Measurements from ENCODE around the gene HS6ST3.

Gene HS6ST3

GRCh38 chr13:96193728-96194310, 103.9 kb downstream of the HS6ST3 start:
- H3K27me3 ChIP-seq (ENCODE audit: control insufficient read depth in 2 of 2, insufficient read depth in 2 of 2, low read length in 2 of 2) = no peaks in the 10 kb centered on the region
- no peaks in the 10 kb centered on the region for H3K4me1 ChIP-seq (ENCODE audit: control insufficient read depth in 2 of 2, insufficient read depth in 2 of 2, low read length in 2 of 2)
- no peak overlapping the region for H3K9ac ChIP-seq (ENCODE audit: low read depth in 1 of 2, low read length in 2 of 2)

DNA sequence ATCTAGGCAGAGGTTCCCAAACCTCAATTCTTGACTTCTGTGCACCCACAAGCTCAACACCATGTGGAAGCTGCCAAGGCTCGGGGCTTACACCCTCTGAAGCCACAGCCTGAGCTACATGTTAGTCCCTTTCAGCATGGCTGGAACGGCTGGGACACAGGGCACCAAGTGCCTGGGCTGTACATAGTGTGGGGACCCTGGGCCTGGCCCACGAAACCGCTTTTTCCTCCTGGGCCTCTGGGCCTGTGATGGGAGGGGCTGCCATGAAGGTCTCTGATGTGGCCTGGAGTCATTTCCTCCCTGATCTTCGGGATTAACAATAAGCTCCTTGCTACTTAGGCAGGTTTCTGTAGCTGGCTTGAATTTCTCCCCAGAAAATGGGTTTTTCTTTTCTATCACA, 108.1 kb downstream of the HS6ST3 start:
- Histone ChIP-seq H3K27ac (ENCODE audit: low read depth in 2 of 2, low read length in 2 of 2) (no peak overlapping the region), H3K4me3 (ENCODE audit: low read length in 2 of 2) (no peak overlapping the region), H3K27me3 (ENCODE audit: control insufficient read depth in 2 of 2, insufficient read depth in 2 of 2, low read length in 2 of 2) (no peaks in the 10 kb centered on the region), H3K9me3 (ENCODE audit: control insufficient read depth in 2 of 2, low read length in 2 of 2) (no peaks in the 10 kb centered on the region), H3K9ac (ENCODE audit: low read depth in 1 of 2, low read length in 2 of 2) (no peak overlapping the region), H3K4me1 (ENCODE audit: control insufficient read depth in 2 of 2, insufficient read depth in 2 of 2, low read length in 2 of 2) (no peaks in the 10 kb centered on the region), H3K36me3 (ENCODE audit: control insufficient read depth in 2 of 2, insufficient read depth in 2 of 2, low read length in 2 of 2) (no peaks in the 10 kb centered on the region)

More at GRCh38 chr13:96193728-96194310, 103.9 kb downstream of the HS6ST3 start:
- Histone ChIP-seq H3K4me3 (ENCODE audit: low read length in 2 of 2) (no peak overlapping the region), H3K9me3 (ENCODE audit: control insufficient read depth in 2 of 2, low read length in 2 of 2) (no peaks in the 10 kb centered on the region), H3K36me3 (ENCODE audit: control insufficient read depth in 2 of 2, insufficient read depth in 2 of 2, low read length in 2 of 2) (no peaks in the 10 kb centered on the region), H3K27ac (ENCODE audit: low read depth in 2 of 2, low read length in 2 of 2) (no peak overlapping the region)

GRCh38 chr13:96199315-96199714, 109.4 kb downstream of the HS6ST3 start:
- H3K9ac ChIP-seq (ENCODE audit: low read depth in 1 of 2, low read length in 2 of 2) = no peak overlapping the region
- H3K27ac ChIP-seq (ENCODE audit: low read depth in 2 of 2, low read length in 2 of 2) = no peak overlapping the region
- H3K27me3 ChIP-seq (ENCODE audit: control insufficient read depth in 2 of 2, insufficient read depth in 2 of 2, low read length in 2 of 2) = no peaks in the 10 kb centered on the region
- no peaks in the 10 kb centered on the region for H3K36me3 ChIP-seq (ENCODE audit: control insufficient read depth in 2 of 2, insufficient read depth in 2 of 2, low read length in 2 of 2)
- no peak overlapping the region for H3K4me3 ChIP-seq (ENCODE audit: low read length in 2 of 2)
- H3K9me3 ChIP-seq (ENCODE audit: control insufficient read depth in 2 of 2, low read length in 2 of 2) = no peaks in the 10 kb centered on the region
- no peaks in the 10 kb centered on the region for H3K4me1 ChIP-seq (ENCODE audit: control insufficient read depth in 2 of 2, insufficient read depth in 2 of 2, low read length in 2 of 2)

DNA sequence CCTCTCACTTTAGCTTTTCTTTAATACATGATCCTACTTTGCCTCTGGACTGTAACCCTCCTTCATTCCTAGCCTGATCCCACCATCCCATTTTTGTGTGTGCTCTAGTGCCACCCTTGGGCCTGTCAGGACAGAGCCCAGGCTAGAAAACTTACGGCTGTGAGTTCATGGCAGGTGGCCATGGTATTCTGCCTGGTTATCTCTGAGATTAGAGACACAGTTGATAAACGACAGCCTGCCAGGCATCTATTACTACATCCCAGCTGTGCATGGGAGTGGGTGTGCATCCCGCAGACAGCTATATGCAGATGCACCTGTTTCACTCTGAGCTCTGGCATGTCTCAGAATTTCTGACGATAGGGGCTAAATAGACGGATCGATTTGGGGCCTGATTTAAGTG, 110.9 kb downstream of the HS6ST3 start:
- no peaks in the 10 kb centered on the region for H3K36me3 ChIP-seq (ENCODE audit: control insufficient read depth in 2 of 2, insufficient read depth in 2 of 2, low read length in 2 of 2)
- H3K27ac ChIP-seq (ENCODE audit: low read depth in 2 of 2, low read length in 2 of 2) = no peak overlapping the region
- H3K27me3 ChIP-seq (ENCODE audit: control insufficient read depth in 2 of 2, insufficient read depth in 2 of 2, low read length in 2 of 2) = no peaks in the 10 kb centered on the region
- H3K9me3 ChIP-seq (ENCODE audit: control insufficient read depth in 2 of 2, low read length in 2 of 2) = no peaks in the 10 kb centered on the region
- no peaks in the 10 kb centered on the region for H3K4me1 ChIP-seq (ENCODE audit: control insufficient read depth in 2 of 2, insufficient read depth in 2 of 2, low read length in 2 of 2)
- H3K4me3 ChIP-seq (ENCODE audit: low read length in 2 of 2) = no peak overlapping the region
- no peak overlapping the region for H3K9ac ChIP-seq (ENCODE audit: low read depth in 1 of 2, low read length in 2 of 2)

- H3K27ac ChIP-seq (ENCODE audit: low read depth in 2 of 2, low read length in 2 of 2) = no peak overlapping the region
- H3K27me3 ChIP-seq (ENCODE audit: control insufficient read depth in 2 of 2, insufficient read depth in 2 of 2, low read length in 2 of 2) = no peaks in the 10 kb centered on the region
- no peaks in the 10 kb centered on the region for H3K9me3 ChIP-seq (ENCODE audit: control insufficient read depth in 2 of 2, low read length in 2 of 2)
- H3K4me1 ChIP-seq (ENCODE audit: control insufficient read depth in 2 of 2, insufficient read depth in 2 of 2, low read length in 2 of 2) = no peaks in the 10 kb centered on the region
- no peak overlapping the region for H3K4me3 ChIP-seq (ENCODE audit: low read length in 2 of 2)
- H3K36me3 ChIP-seq (ENCODE audit: control insufficient read depth in 2 of 2, insufficient read depth in 2 of 2, low read length in 2 of 2) = no peaks in the 10 kb centered on the region
- no peak overlapping the region for H3K9ac ChIP-seq (ENCODE audit: low read depth in 1 of 2, low read length in 2 of 2)
These were observed 112.4 kb downstream of the HS6ST3 start for GRCh38 chr13:96202315-96202714.

GRCh38 chr13:96203471-96203870, 113.6 kb downstream of the HS6ST3 start:
- no peaks in the 10 kb centered on the region for H3K4me1 ChIP-seq (ENCODE audit: control insufficient read depth in 2 of 2, insufficient read depth in 2 of 2, low read length in 2 of 2)
- H3K36me3 ChIP-seq (ENCODE audit: control insufficient read depth in 2 of 2, insufficient read depth in 2 of 2, low read length in 2 of 2) = no peaks in the 10 kb centered on the region
- no peaks in the 10 kb centered on the region for H3K9me3 ChIP-seq (ENCODE audit: control insufficient read depth in 2 of 2, low read length in 2 of 2)
- H3K27me3 ChIP-seq (ENCODE audit: control insufficient read depth in 2 of 2, insufficient read depth in 2 of 2, low read length in 2 of 2) = no peaks in the 10 kb centered on the region
- H3K27ac ChIP-seq (ENCODE audit: low read depth in 2 of 2, low read length in 2 of 2) = no peak overlapping the region
- H3K9ac ChIP-seq (ENCODE audit: low read depth in 1 of 2, low read length in 2 of 2) = no peak overlapping the region
- H3K4me3 ChIP-seq (ENCODE audit: low read length in 2 of 2) = no peak overlapping the region

GRCh38 chr13:96214824-96215445, 125.0 kb downstream of the HS6ST3 start:
- H3K4me3 ChIP-seq (ENCODE audit: low read length in 2 of 2) = no peak overlapping the region
- no peaks in the 10 kb centered on the region for H3K4me1 ChIP-seq (ENCODE audit: control insufficient read depth in 2 of 2, insufficient read depth in 2 of 2, low read length in 2 of 2)
- no peaks in the 10 kb centered on the region for H3K36me3 ChIP-seq (ENCODE audit: control insufficient read depth in 2 of 2, insufficient read depth in 2 of 2, low read length in 2 of 2)

GRCh38 chr13:96216543-96216942, 126.6 kb downstream of the HS6ST3 start:
- Histone ChIP-seq H3K4me1 (ENCODE audit: control insufficient read depth in 2 of 2, insufficient read depth in 2 of 2, low read length in 2 of 2) (no peaks in the 10 kb centered on the region), H3K27me3 (ENCODE audit: control insufficient read depth in 2 of 2, insufficient read depth in 2 of 2, low read length in 2 of 2) (no peaks in the 10 kb centered on the region), H3K27ac (ENCODE audit: low read depth in 2 of 2, low read length in 2 of 2) (no peak overlapping the region), H3K4me3 (ENCODE audit: low read length in 2 of 2) (no peak overlapping the region), H3K9me3 (ENCODE audit: control insufficient read depth in 2 of 2, low read length in 2 of 2) (no peaks in the 10 kb centered on the region), H3K36me3 (ENCODE audit: control insufficient read depth in 2 of 2, insufficient read depth in 2 of 2, low read length in 2 of 2) (no peaks in the 10 kb centered on the region), H3K9ac (ENCODE audit: low read depth in 1 of 2, low read length in 2 of 2) (no peak overlapping the region)

More at GRCh38 chr13:96214824-96215445, 125.0 kb downstream of the HS6ST3 start:
- Histone ChIP-seq H3K27ac (ENCODE audit: low read depth in 2 of 2, low read length in 2 of 2) (no peak overlapping the region), H3K9me3 (ENCODE audit: control insufficient read depth in 2 of 2, low read length in 2 of 2) (no peaks in the 10 kb centered on the region), H3K27me3 (ENCODE audit: control insufficient read depth in 2 of 2, insufficient read depth in 2 of 2, low read length in 2 of 2) (no peaks in the 10 kb centered on the region), H3K9ac (ENCODE audit: low read depth in 1 of 2, low read length in 2 of 2) (no peak overlapping the region)

GRCh38 chr13:96218475-96218874, 128.6 kb downstream of the HS6ST3 start:
- Histone ChIP-seq H3K27ac (ENCODE audit: low read depth in 2 of 2, low read length in 2 of 2) (no peak overlapping the region), H3K4me3 (ENCODE audit: low read length in 2 of 2) (no peak overlapping the region), H3K27me3 (ENCODE audit: control insufficient read depth in 2 of 2, insufficient read depth in 2 of 2, low read length in 2 of 2) (no peaks in the 10 kb centered on the region), H3K9me3 (ENCODE audit: control insufficient read depth in 2 of 2, low read length in 2 of 2) (no peaks in the 10 kb centered on the region), H3K9ac (ENCODE audit: low read depth in 1 of 2, low read length in 2 of 2) (no peak overlapping the region), H3K36me3 (ENCODE audit: control insufficient read depth in 2 of 2, insufficient read depth in 2 of 2, low read length in 2 of 2) (no peaks in the 10 kb centered on the region), H3K4me1 (ENCODE audit: control insufficient read depth in 2 of 2, insufficient read depth in 2 of 2, low read length in 2 of 2) (no peaks in the 10 kb centered on the region)

DNA sequence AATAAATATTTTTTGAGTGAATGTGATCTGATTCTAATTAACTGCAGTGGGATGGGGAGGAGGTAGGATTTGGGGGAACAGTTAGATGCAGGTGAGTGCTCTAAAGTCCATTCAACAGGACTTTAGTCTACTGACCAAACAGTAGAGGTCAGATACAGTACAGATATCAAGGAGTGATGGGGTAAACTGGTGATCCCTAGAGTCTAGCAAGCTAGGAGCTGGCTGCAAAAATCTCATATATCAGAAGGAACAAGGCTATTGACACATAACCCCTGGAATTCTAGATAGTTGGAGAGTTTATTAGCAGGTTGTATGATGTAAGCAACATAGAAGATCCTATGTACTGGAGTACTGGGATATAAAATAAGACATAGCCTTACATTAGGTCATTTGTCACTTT, 131.6 kb downstream of the HS6ST3 start:
- no peak overlapping the region for H3K4me3 ChIP-seq (ENCODE audit: low read length in 2 of 2)
- H3K4me1 ChIP-seq (ENCODE audit: control insufficient read depth in 2 of 2, insufficient read depth in 2 of 2, low read length in 2 of 2) = no peaks in the 10 kb centered on the region
- no peak overlapping the region for H3K27ac ChIP-seq (ENCODE audit: low read depth in 2 of 2, low read length in 2 of 2)
- no peak overlapping the region for H3K9ac ChIP-seq (ENCODE audit: low read depth in 1 of 2, low read length in 2 of 2)
- H3K9me3 ChIP-seq (ENCODE audit: control insufficient read depth in 2 of 2, low read length in 2 of 2) = no peaks in the 10 kb centered on the region
- H3K27me3 ChIP-seq (ENCODE audit: control insufficient read depth in 2 of 2, insufficient read depth in 2 of 2, low read length in 2 of 2) = no peaks in the 10 kb centered on the region
- H3K36me3 ChIP-seq (ENCODE audit: control insufficient read depth in 2 of 2, insufficient read depth in 2 of 2, low read length in 2 of 2) = no peaks in the 10 kb centered on the region
